Cardiac fibroblast (primary cell): ENCODE results near the gene PCSK5.
"Not testable (repeated sequence)": the region's sequence is repeated elsewhere in the genome, so short reads cannot be mapped to it uniquely, and the experiment has no call there.

ENCODE experiments used
- DNase-seq, 2 donors: peaks; one replicate each; pipeline versions ENCODE4 v3.0.0 to v3.0.0-alpha.2; 2010; ENCODE audit warnings: low read depth in 2 of 2
- H3K4me3 ChIP-seq, 2 donors: replicated peaks in 1 of 2; 1 replicate in 1 of 2; 2 replicates in 1 of 2; pipeline ENCODE4 v1.5.1; 2011; ENCODE audit warnings: low read depth in 2 of 2, low read length in 2 of 2, mild to moderate bottlenecking in 2 of 2, moderate library complexity in 1 of 2
- TF ChIP-seq, protein P1 (sequence below): IDR thresholded peaks from one replicate; pipeline ENCODE4 v1.5.1; 2011; ENCODE audit warnings: low read depth, mild to moderate bottlenecking, low read length, inconsistent platforms

PCSK5 gene

DNA sequence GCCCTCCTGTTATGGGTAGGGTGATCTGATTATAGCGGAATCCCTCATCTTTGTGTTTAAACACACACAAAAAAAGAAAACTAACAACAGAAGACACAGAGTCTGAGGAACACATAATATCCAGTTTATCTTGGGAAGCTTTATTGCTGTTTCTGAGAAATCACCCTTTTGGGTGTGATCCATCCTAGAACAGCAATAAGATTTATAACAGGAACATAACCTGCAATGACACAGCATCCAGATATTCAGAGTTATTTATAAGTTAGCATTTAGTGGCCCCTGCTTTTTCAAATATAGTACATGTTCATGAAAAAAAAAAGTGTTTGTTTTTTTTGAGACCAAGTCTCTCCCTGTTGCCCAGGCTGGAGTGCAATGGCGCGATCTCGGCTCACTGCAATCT is 423.8 kb downstream of the PCSK5 start:
- H3K4me3 ChIP-seq = no peak overlapping the region
- no peak for DNase-seq
- TF ChIP-seq, protein P1, sequence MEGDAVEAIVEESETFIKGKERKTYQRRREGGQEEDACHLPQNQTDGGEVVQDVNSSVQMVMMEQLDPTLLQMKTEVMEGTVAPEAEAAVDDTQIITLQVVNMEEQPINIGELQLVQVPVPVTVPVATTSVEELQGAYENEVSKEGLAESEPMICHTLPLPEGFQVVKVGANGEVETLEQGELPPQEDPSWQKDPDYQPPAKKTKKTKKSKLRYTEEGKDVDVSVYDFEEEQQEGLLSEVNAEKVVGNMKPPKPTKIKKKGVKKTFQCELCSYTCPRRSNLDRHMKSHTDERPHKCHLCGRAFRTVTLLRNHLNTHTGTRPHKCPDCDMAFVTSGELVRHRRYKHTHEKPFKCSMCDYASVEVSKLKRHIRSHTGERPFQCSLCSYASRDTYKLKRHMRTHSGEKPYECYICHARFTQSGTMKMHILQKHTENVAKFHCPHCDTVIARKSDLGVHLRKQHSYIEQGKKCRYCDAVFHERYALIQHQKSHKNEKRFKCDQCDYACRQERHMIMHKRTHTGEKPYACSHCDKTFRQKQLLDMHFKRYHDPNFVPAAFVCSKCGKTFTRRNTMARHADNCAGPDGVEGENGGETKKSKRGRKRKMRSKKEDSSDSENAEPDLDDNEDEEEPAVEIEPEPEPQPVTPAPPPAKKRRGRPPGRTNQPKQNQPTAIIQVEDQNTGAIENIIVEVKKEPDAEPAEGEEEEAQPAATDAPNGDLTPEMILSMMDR = no peak

DNA sequence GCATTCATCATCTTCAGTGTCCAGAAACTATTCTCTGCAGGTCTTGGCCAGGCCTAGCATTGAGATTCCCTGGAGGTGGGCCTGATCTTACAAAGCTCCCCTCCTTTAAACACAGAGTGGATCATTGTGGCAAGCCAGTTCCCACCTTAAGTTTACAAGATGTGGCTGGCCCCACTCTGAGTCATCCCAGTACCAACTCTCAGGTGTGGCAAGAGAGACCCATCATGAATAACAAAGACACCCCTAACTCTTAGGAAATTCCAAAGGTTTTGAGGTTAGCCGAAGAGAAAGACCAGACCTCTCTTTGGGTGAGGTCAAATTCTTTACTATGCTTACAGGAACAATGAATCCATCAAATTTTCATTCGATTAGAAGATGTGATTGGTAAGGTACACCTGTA is 425.6 kb downstream of the PCSK5 start:
- no peak for DNase-seq
- TF ChIP-seq, protein P1 = no peak

DNA sequence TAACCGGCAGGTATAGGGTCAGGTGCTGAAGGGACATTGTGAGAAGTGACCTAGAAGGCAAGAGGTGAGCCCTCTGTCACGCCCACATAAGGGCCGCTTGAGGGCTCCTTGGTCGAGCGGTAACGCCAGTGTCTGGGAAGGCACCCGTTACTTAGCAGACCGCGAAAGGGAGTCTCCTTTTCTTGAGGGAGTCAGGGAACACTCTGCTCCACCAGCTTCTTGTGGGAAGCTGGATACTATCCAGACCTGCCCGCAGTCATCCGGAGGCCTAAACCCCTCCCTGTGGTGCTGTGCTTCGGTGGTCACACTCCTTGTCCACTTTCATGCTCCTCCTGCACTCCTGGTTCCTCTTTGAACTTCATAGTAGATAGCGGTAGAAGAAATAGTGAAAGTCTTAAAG is 429.0 kb downstream of the PCSK5 start:
- H3K4me3 ChIP-seq, DNase-seq: not testable (repeated sequence)

More for the DNA sequence above, 425.6 kb downstream of the PCSK5 start:
- H3K4me3 ChIP-seq = no peak overlapping the region

DNA sequence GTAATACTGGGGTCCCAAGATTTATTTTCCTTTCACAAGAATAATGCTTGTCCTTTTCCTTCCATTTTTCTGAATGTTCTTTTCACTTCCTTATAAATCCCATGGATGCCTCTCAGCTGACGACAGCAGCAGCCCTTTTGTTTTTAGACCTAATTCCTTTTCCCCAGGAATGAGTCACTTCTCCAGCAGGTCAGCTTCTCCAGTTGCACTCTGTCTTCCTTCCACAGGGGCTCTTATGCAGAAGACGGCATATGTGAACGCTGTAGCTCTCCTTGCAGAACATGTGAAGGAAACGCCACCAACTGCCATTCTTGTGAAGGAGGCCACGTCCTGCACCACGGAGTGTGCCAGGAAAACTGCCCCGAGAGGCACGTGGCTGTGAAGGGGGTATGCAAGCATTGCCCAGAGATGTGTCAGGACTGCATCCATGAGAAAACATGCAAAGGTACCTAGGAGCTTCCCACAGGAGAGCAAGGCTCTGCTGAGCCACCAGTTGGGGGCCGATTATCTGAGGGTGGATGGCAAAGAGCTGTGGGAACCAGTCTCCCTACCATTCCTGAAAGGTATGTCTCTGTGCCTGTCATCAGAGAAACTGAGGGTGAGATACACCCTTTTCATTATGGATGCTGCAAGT is 430.8 kb downstream of the PCSK5 start:
- no peak overlapping the region for H3K4me3 ChIP-seq
- TF ChIP-seq, protein P1 = no peak
- peak; percentile 51 to 83 for DNase-seq

DNA sequence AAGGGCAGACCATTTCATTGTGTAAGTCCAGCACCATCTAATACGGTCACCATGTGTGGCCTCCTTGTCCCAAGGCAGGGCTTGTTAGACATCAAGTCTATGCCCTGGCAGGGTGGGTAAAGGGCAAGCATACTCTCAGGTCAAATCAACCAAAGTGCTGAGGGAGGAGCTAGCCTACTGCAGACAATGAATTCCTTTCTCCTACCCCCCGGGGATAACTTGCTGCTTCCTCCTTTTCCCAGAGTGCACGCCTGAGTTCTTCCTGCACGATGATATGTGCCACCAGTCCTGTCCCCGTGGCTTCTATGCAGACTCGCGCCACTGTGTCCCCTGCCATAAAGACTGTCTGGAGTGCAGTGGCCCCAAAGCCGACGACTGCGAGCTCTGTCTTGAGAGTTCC is 432.3 kb downstream of the PCSK5 start:
- DNase-seq = no peak
- TF ChIP-seq, protein P1 = no peak
- no peak overlapping the region for H3K4me3 ChIP-seq

DNA sequence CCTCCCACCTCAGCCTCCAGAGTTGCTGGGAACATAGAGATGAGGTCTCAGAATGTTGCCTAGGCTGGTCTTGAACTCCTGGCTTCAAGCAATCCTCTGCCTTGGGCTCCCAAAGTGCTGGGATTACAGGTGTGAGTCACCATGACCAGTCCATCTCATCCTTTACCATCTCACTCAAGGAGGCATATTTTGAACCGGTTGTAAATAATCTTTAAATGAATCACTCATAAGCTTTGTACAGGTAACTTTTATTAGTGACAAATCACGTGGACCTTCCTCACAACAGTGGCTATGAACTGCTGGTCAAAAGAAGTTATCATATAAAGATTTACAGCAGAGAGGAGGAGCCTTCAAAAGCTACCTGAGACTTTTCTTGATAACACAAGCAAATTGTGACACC is 433.0 kb downstream of the PCSK5 start:
- TF ChIP-seq, protein P1 = no peak
- no peak overlapping the region for H3K4me3 ChIP-seq
- no peak for DNase-seq

DNA sequence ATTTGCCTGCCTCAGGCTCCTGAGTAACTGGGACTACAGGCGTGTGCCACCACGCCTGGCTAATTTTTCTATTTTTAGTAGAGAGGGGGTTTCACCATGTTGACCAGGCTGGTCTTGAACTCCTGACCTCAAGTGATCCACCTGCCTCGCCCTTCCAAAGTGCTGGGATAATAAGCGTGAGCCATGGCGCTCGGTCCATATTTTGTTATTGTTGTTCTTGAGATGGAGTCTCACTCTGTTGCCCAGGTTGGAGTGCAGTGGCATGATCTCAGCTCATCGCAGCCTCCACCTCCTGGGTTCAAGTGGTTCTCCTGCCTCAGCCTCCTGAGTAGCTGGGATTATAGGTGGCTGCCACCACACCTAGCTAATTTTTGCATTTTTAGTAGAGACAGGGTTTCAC is 433.6 kb downstream of the PCSK5 start:
- H3K4me3 ChIP-seq, DNase-seq: not testable (repeated sequence)

DNA sequence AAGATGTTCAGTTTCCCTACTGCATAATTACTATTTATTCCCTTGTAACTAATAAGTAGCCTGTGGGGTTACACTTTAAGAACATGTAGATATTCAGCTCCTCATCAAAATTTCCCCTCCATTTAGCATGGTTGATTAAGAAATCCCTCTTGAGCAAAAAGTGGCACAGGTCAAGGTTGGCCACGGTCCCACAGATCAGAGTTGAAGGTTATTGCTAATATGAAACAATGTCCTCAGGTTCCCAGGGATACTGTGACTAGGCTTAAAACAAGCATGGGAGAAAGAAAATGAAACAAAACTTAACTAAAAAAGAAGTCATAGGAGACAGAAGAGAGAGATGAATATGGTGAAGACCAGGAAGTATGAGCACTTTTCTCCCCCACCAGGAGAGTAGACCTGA is 439.6 kb downstream of the PCSK5 start:
- DNase-seq = no peak
- H3K4me3 ChIP-seq = no peak overlapping the region
- TF ChIP-seq, protein P1 = no peak
